ENCODE results near the gene ARFGEF3.

The ARFGEF3 gene

DNA sequence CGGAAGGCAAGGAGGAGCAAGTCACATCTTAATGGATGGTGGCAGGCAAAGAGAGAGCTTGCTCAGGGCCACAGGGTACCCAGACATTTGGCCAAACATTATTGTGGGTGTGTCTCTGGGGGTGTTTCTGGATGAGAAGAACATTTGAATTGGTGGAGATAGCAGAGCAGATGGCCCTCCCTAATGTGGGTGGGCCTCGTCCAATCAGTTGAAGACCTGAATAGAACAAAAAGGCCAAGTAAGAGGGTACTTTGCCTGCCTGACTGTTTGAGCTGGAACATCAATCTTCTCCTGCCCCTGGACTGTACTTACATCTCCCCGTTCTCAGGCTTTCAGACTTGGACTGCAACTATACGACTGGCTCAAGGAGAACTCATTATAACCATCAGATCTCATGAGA is 160.2 kb downstream of the ARFGEF3 start:
- TF ChIP-seq, protein P1, sequence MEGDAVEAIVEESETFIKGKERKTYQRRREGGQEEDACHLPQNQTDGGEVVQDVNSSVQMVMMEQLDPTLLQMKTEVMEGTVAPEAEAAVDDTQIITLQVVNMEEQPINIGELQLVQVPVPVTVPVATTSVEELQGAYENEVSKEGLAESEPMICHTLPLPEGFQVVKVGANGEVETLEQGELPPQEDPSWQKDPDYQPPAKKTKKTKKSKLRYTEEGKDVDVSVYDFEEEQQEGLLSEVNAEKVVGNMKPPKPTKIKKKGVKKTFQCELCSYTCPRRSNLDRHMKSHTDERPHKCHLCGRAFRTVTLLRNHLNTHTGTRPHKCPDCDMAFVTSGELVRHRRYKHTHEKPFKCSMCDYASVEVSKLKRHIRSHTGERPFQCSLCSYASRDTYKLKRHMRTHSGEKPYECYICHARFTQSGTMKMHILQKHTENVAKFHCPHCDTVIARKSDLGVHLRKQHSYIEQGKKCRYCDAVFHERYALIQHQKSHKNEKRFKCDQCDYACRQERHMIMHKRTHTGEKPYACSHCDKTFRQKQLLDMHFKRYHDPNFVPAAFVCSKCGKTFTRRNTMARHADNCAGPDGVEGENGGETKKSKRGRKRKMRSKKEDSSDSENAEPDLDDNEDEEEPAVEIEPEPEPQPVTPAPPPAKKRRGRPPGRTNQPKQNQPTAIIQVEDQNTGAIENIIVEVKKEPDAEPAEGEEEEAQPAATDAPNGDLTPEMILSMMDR (IDR thresholded peaks at IDR 0.05; ENCODE audit: insufficient read depth, missing control alignments) = no peak
- DNase-seq (ENCODE audit: insufficient read length, low spot score) (no peak), FAIRE-seq (no peak)

DNA sequence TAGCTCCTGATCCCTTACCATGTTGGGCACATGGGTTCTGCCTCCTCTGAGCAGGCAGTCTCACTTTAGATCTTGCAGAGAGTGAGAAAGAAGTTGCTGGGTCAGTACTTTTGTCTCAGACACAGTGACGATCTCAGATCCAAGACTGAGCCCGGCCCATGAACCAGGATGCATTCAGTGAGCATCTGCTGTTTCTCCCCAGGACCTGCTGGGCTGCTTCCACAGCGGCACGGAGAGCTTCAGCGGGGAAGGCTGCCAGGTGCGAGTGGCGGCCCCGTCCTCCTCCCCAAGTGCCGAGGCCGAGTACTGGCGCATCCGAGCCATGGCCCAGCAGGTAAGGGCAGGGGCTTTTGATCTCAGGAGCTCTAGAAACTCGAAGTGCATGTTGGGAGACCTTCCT is 162.1 kb downstream of the ARFGEF3 start:
- FAIRE-seq = no peak
- TF ChIP-seq, protein P1 (IDR thresholded peaks at IDR 0.05; ENCODE audit: insufficient read depth, missing control alignments) = no peak
- DNase-seq (ENCODE audit: insufficient read length, low spot score) = no peak

DNA sequence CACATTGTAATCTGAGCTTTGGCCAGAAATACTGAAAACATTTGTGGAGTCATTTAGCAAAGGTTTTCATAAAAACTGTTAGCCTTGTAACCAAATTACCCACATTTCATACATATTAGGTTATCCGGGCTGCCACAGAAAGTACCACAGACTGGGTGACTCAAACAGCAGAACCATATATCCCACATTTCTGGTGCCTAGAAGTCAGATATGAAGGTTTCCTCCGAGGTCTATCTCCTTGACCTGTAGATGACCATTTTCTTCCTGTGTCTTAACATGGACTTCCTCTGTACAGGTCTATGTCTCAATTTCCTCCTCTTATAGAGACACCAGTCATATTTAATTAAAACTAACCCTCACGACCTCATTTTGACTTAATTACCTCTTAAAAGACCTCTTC is 166.5 kb downstream of the ARFGEF3 start:
- DNase-seq (ENCODE audit: insufficient read length, low spot score) (no peak), FAIRE-seq (no peak)
- TF ChIP-seq, protein P1 (IDR thresholded peaks at IDR 0.05; ENCODE audit: insufficient read depth, missing control alignments) = no peak

DNA sequence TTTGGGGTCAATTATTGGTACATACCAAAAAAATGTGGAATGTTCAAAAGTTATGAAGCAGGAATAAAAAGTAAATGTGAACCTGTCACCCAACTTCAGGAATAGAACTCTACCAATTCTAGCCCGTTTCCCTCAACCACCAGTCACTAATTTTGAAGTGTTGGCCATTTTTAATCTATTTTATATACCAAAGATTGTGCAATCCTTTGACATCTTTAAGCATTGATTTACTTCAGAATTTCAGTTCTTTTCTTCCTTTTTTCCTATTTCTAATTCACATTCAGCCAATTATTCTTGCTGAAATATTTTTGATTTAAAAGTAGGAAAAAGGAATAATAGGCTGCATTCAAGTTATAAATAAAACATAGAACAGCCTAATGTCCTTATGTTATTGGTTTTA is 169.0 kb downstream of the ARFGEF3 start:
- no peak for DNase-seq (ENCODE audit: insufficient read length, low spot score)
- no peak for FAIRE-seq
- TF ChIP-seq, protein P1 (IDR thresholded peaks at IDR 0.05; ENCODE audit: insufficient read depth, missing control alignments) = no peak

DNA sequence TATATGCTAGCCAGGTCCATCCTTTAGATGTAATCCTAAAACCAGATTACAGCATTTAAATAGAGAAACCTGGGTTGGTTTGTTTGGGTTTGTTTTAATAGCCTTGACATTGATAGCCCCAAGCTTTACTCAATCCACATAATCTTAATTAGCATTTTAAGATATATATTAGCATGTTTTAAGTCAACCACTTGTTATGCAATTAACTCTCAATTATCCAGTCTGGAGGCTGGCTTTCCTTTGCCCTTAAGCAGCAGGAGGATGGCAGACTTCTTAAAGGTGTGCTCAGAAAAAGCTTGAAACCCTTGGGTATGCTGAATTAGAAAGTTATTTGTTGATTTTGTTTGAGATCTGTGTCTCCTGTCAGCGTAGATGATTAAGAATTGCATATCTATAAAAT is 169.7 kb downstream of the ARFGEF3 start:
- TF ChIP-seq, protein P1 (IDR thresholded peaks at IDR 0.05; ENCODE audit: insufficient read depth, missing control alignments) = no peak
- DNase-seq (ENCODE audit: insufficient read length, low spot score) (no peak), FAIRE-seq (no peak)

DNA sequence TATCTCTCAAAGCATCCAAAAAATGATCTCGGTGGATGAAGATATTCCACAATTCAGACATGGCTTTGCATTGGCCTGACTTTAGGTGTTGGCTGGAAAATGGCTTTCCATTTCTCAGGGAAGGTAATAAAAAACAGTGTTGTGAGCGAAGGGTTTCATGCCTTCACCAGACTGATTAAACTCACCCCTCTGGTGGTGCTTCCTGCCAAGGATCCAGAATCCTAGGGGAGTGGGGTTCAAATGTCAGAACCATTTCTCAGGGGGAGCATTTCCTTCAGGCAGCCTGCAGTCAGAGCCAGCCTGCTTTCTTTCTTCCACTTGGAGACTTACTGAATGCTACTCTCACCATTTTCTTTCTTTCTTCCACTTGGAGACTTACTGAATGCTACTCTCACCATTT is 170.2 kb downstream of the ARFGEF3 start:
- TF ChIP-seq, protein P1 (IDR thresholded peaks at IDR 0.05; ENCODE audit: insufficient read depth, missing control alignments) = no peak
- DNase-seq (ENCODE audit: insufficient read length, low spot score) (no peak), FAIRE-seq (no peak)

DNA sequence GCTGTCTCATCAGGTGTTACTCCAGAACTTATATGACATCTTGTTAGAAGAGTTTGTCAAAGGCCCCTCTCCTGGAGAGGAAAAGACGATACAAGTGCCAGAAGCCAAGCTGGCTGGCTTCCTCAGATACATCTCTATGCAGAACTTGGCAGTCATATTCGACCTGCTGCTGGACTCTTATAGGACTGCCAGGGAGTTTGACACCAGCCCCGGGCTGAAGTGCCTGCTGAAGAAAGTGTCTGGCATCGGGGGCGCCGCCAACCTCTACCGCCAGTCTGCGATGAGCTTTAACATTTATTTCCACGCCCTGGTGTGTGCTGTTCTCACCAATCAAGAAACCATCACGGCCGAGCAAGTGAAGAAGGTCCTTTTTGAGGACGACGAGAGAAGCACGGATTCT is 172.3 kb downstream of the ARFGEF3 start:
- TF ChIP-seq, protein P1 (IDR thresholded peaks at IDR 0.05; ENCODE audit: insufficient read depth, missing control alignments) = no peak
- DNase-seq (ENCODE audit: insufficient read length, low spot score) (no peak), FAIRE-seq (no peak)

Data from D721Med (cell line).